GM12865 (cell line): Measurements from ENCODE around the gene TBC1D2B.
"Not testable (repeated sequence)": the region's sequence is repeated elsewhere in the genome, so short reads cannot be mapped to it uniquely, and the experiment has no call there.

Source experiments
- DNase-seq: peaks from one replicate; pipeline ENCODE4 v3.0.0; 2010; ENCODE audit warnings: low read depth
- H3K4me3 ChIP-seq: 2 replicates; pipeline ENCODE4 v1.5.1; 2011; ENCODE audit warnings: mild to moderate bottlenecking, low read depth, low read length, control low read depth
- TF ChIP-seq, protein P1 (sequence below): IDR thresholded peaks from 2 replicates; pipeline ENCODE4 v1.5.1; 2011; ENCODE audit warnings: low read length, control low read depth, low read depth, inconsistent platforms; ENCODE audit not compliant: insufficient read depth; ENCODE audit errors: missing control alignments

TBC1D2B gene

DNA sequence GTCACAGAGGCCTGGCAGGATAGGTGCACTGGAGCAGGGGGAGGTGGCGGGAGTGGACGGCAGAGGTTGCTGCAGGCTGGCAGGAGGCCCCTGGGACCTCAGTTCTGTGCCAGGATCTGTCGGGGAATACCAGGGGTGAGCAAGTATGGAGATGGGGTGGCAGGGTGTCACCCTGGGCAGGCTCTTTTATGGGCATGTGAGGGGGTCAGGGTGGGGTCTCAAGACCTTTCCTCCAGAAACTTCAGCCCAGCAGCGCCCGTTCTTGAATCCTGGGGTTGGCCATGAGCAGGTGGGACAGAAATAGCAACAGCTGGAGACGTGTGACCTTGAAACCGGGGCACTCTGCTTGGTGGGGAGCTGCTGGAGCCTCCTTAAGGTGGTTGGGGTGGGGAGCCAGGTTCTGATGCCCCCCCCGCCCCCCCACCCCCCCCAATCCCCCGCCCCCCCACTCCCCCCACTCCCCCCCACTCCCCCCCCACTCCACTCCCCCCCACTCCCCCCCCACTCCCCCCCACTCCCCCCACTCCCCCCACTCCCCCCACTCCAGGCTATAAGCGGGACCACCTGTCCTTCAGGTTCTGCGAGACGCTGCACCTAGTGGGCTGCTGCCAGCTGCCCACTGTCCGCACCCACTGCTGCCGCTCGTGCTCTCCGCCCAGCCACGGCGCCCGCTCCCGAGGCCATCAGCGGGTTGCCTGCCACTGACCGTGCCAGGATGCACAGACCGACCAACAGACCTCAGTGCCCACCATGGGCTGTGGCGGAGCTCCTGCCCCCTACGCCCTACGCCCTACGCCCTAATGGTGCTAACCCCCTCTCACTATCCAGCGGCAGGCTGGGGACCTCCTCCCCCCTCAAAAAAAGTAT, 84.9 kb downstream of the TBC1D2B start:
- DNase-seq = no peak

DNA sequence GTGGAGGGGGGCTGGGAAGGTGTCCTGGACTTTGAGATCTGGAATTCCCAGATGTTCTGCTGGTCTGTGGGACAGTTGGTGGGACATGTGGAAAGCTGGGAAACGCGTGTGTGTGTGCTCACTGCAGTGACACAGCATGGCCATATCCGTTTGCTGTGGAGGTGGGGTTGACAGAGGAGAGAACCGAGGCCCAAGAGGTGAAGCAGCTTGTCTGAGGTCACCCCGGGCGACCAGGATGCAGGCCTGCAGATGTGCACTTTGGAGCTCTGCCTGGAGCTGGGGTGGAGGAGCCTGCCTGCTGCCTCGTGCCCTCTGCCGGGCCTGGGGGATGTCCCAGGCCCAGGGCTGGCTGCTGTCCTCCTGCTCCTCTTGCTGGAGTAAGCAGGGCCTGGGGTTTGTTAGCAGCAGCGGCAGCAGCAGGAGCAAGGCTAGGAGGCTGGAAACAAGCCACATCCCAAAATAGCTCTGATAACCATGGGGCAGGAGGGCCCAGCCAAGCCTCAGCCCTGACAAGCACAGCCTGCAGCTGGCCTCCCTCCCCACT, 85.8 kb downstream of the TBC1D2B start:
- not testable (repeated sequence) for H3K4me3 ChIP-seq, DNase-seq

More for the DNA sequence above, 84.9 kb downstream of the TBC1D2B start:
- TF ChIP-seq, protein P1, sequence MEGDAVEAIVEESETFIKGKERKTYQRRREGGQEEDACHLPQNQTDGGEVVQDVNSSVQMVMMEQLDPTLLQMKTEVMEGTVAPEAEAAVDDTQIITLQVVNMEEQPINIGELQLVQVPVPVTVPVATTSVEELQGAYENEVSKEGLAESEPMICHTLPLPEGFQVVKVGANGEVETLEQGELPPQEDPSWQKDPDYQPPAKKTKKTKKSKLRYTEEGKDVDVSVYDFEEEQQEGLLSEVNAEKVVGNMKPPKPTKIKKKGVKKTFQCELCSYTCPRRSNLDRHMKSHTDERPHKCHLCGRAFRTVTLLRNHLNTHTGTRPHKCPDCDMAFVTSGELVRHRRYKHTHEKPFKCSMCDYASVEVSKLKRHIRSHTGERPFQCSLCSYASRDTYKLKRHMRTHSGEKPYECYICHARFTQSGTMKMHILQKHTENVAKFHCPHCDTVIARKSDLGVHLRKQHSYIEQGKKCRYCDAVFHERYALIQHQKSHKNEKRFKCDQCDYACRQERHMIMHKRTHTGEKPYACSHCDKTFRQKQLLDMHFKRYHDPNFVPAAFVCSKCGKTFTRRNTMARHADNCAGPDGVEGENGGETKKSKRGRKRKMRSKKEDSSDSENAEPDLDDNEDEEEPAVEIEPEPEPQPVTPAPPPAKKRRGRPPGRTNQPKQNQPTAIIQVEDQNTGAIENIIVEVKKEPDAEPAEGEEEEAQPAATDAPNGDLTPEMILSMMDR = no peak
- no peak overlapping the region for H3K4me3 ChIP-seq

DNA sequence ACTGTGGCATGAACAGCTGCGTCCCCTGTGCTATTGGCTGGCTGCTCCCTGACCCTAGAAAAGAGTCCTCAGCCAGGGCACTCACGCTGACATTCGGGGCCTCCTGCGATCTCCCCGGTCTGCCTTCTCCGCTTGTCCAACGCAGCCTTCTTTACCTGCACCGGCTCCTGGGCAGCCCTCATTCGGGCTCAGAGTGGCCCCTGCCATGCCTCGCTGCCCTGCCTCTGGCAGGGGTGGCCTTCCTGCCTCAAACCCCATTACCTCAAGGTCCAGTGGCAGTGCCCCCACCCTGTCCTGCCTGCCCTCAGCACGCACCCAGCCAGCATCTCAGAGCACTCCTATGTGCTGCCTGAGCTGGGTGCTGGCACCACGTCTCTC, 86.5 kb downstream of the TBC1D2B start:
- H3K4me3 ChIP-seq = no peak overlapping the region
- DNase-seq = no peak
- TF ChIP-seq, protein P1 = no peak

DNA sequence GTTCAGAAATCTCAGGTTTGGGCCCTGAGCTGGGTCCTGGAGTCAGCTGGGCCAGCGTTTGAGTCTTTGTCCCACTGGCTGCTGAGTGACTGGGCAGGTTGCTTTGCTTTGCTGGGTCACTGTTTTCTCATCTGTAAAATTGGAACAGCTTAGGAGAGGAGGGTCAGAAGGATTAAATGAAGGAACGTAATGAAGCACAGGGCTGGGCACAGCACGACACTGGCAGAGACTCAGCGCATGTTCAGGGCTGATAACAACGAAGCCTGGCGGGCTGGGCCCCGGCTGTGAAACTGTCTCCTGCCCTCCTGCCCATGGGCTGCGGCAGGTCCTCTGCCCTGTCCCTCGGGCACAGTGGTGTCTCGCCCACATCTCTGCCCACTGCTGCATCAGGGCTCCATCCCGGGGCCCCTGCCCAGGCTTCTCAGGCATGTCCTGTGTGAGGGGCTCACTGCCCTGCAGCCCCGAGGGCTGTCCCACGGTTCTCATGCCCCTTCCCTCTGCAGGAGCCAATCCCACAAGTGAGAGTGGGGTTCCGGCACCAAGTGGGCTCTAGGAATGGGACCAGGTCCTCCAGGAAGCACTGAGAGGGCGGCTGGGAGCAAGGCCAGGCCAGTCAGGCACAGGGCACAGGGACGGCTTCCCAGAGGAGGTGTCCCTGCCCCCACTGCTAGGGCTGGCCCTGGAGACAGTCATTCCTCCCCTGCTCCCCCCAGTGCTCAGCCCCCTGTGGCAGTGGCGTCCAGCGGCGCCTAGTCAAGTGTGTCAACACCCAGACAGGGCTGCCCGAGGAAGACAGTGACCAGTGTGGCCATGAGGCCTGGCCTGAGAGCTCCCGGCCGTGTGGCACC, 88.0 kb downstream of the TBC1D2B start:
- no peak for DNase-seq
- TF ChIP-seq, protein P1 = no peak

DNA sequence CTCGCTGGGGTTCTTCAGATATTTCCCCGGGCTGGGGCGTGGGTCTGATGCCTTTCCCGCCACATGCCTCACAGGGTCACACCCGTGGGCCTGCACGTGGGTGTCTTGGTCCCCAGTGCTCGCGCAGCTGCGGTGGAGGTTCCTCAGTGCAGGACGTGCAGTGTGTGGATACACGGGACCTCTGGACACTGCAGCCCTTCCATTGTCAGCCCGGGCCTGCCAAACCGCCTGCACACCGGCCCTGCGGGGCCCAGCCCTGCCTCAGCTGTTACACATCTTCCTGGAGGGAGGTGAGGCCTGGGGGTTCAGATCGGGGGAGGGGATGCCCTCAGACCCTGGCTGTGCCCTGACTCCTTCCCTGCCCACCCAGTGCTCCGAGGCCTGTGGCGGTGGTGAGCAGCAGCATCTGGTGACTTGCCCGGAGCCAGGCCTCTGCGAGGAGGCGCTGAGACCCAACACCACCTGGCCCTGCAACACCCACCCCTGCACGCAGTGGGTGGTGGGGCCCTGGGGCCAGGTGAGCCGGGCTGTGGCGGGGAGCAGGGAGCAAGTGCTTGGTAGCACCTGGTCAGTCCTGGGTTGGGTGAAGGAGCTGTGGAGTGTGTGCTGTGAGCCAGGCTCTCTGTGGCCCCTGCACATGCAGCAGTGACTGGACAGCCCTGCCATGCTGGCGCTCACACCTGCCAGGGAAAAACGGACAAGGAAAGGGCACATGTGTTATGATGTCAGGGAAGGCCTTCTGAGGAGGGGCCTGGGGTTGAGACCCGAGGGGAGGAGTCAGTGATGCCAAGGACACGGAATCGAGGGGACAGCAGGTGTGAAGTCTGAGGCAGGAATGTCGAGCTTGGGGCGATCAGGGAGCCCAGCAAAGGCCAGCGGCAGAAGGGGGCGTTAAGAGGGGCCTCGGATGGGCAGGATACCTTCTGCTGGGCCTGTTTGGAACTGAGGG, 88.9 kb downstream of the TBC1D2B start:
- no peak overlapping the region for H3K4me3 ChIP-seq
- TF ChIP-seq, protein P1 = no peak
- no peak for DNase-seq

More for the DNA sequence above, 88.0 kb downstream of the TBC1D2B start:
- H3K4me3 ChIP-seq = no peak overlapping the region

DNA sequence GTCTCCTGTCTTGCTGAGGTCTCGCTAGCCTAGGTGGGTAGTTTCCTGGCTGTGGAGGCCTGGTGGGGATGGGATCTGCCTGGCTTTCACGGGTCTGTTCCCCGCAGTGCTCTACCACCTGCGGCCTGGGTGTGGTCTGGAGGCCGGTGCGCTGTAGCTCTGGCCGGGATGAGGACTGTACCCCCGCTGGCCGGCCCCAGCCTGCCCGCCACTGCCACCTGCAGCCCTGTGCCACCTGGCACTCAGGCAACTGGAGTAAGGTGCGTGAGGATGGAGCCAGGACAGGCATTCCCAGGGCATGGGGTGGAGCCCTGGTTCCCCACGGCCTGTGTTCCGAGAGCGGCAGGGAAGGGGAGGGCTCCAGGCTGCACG, 89.8 kb downstream of the TBC1D2B start:
- not testable (repeated sequence) for DNase-seq, H3K4me3 ChIP-seq

DNA sequence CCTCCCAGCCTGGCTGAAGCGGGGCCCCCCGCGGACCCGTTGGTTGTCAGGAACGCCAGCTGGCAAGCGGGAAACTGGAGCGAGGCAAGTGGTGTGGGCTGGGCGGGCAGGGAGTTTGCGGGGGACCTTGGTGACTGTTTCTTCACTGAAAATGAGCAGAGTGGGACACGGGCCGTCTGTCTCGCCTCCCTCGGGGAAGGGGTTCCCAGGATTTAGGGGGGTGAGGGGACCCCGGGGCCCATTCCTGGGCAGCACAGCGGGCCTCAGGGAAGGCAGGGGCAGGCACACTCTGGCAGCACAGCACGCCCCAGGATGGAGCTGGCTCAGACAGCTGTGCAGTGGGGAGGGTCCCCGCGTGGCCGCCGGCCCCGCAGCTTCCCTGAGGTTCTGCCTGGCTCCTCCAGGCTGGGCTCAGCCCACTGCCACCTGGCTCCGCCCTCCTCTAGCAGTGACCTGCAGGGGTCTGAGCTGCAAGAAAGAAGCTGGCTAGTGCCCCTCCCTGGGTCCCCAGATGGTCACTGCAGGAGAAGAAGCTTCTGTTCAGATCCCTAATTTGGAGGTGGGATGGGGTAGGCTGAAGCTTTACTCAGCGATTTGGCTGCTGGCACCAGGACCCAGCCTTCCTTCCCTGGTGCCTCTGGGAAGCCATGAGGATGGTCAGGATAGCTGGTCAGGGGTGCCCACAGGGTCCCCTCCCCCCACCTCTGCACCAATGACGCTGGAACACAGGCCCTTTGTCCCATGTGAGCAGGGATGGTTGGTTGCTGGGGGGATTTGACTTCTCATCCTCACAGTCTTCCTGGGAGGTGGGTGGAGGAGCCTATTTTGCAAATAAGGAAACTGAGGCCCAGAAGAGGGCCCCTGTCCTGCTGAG, 90.4 kb downstream of the TBC1D2B start:
- TF ChIP-seq, protein P1 = no peak
- no peak overlapping the region for H3K4me3 ChIP-seq
- DNase-seq = no peak
